NCI-H2107 treated with DMSO at 0.1 percent for 48 hours (cell line): ENCODE results near the gene RPEL1.
"Not testable (repeated sequence)": the region's sequence is repeated elsewhere in the genome, so short reads cannot be mapped to it uniquely, and the experiment has no call there.

Experiments used
- DNase-seq: peaks from one replicate; lab custom pipeline; 2025; ENCODE audit not compliant: unreplicated experiment; lab: John Stamatoyannopoulos, UW

RPEL1 gene

DNA sequence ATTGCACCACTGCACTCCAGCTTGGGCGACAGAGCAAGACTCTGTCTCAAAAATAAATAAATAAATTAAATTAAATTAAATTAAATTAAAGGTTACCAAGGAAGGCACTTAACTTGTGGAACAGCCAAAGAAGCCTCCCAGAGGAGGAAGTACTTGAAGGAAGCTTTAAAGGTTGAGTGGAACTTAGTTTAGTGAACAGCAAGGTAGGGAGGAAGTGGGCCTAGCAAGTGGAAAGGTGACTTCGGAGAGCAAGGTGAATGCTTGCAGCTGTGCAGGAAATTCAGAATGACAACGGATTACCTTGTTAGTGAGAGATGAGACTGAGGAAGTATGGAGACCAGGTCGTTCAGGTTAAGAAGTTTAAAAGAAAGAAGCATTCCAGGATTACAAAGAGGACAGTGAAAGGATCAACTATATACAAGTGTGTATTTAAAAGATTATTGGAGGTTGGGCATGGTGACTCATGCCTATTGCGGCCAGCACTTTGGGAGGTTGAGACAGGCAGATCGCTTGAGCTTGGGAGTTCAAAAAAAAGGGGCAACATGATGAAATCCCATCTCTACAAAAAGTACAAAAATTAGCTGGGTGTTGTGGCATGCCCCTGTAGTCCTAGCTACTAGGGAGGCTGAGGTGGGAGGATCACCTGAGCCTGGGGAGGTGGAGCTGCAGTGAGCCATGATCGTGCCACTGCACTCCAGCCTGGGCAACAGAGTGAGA, 12.8 kb upstream of the RPEL1 start:
- no peak for DNase-seq

GRCh38 chr10:103235775-103236174, 9.9 kb upstream of the RPEL1 start:
- no peak for DNase-seq

DNA sequence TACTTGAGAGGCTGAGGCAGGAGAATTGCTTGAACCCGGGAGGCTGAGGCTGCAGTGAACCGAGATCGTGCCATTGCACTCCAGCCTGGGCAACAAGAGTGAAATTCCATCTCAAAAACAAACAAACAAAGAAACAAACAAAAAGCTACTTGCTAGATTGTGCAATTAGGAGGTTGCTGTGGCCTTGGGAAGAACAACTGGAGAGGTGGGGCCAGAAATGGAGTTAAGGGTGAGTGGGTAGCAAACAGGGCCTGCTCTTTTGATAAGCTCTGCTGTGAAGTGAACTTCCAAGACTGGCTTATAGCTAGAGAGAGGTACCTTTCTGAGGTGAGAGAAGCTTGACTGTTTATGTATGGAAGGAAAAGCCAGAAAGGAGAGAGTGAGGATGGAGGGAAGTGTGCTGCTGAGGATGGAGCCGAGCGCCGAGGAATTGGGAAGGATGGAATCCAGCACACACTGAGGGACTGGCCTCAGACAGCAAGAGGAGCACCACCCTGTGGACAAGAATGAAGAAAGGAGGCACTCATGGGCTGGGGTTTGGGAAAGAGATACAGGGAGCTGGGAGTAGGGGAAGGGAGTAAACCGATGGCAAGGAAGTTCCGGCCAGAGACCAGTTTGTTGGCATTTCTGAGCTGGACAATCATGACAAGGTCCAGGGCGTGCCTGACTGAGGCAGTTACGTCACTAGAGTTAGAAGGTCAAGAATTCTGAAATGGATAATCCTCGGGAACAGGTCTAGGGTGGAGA, 7.0 kb upstream of the RPEL1 start:
- DNase-seq, result no peak

DNA sequence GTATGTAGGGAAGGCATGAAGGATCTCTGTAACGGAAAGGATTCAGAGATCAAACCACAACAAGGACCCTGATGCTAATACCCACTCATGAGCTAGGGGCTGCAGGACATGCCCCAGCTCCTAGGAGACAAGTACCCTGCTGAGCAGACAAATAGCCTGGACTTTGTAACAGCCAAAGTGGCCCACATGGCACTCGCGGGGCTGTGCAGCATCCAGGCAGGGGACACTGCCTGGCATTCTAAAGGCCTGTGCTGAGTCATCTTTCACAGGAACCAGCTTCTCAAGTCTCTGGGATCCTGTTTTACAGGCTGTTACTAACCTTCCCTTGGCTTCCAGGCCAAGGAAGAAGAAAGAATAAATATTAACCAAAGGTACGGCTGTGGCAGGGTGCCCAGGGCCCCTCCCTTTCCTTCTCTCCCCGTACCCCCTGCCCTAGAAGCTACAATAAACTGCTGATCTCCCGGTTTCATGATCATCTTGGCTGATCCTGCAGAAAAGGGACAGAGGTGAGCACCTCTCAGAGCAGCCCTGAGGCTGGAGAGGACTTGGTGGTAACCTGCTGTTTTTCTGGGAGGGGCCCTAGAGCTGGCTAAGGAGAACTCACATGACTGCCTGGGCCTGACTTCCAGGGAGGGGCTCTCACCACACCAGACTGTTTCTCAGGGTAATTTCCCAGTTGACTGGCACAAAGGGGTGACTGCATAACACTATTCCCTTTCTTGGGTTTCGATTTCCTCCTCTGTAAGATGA, 4.2 kb upstream of the RPEL1 start:
- DNase-seq, result no peak

DNA sequence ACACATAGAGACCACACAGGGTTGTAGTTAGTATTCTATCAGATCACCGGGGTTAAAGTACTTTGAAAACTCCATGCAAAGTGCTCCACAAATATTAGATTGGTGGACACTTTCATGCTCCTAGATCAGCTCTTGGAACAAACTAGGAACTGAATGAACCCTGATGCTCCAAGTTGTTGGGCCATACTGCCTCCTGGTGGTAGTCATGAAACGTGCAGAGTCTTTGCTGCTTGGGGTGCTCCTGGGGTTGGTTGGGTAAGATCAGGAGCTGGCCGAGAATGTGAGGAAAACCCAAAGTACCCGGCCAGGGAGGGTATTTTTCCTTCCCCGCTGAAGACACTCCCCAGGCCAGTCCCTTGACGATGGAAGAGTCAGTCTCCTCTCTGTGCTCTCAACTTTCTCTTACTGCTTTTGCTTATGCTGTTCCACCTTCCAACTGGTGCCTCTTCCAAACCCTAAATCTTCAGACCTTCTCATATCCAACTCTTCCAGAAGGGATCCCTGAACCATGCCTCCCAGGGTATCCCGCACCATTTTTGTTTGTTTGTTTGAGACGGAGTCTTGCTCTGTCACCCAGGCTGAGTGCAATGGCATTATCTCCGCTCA, 918 bp upstream of the RPEL1 start:
- peak; percentile 12 for DNase-seq

- DNase-seq, result no peak
Observed at GRCh38 chr10:103246324-103246723, 637 bp downstream of the RPEL1 start.

GRCh38 chr10:103254113-103254512, 8.4 kb downstream of the RPEL1 start:
- no peak for DNase-seq

GRCh38 chr10:103254538-103255325, 9.0 kb downstream of the RPEL1 start:
- no peak for DNase-seq

GRCh38 chr10:103256613-103257012, 10.9 kb downstream of the RPEL1 start:
- DNase-seq, result no peak

GRCh38 chr10:103257812-103258211, 12.1 kb downstream of the RPEL1 start:
- no peak for DNase-seq

GRCh38 chr10:103258928-103259327, 13.2 kb downstream of the RPEL1 start:
- DNase-seq, result not testable (repeated sequence)

- no peak for DNase-seq
Observed at GRCh38 chr10:103259989-103260388, 14.3 kb downstream of the RPEL1 start.

DNA sequence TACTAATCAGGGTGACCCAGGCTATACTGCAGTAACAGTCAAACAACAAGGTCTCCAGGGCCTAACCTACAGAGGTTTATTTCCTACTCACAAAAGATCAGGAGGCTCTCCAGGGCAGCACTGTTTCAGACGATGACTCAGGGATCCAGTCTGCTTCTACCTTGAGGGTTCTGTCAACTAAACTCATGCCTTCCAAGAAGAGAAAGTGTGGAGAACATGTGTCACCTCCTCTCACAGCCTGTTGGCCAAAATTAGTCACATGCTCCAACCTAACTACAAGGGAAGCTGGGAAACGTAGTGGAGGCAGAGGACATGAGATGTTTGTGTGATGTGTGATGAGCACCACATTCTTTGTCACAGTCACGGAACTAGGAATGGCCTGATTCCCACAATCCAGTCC, 16.5 kb downstream of the RPEL1 start:
- no peak for DNase-seq

DNA sequence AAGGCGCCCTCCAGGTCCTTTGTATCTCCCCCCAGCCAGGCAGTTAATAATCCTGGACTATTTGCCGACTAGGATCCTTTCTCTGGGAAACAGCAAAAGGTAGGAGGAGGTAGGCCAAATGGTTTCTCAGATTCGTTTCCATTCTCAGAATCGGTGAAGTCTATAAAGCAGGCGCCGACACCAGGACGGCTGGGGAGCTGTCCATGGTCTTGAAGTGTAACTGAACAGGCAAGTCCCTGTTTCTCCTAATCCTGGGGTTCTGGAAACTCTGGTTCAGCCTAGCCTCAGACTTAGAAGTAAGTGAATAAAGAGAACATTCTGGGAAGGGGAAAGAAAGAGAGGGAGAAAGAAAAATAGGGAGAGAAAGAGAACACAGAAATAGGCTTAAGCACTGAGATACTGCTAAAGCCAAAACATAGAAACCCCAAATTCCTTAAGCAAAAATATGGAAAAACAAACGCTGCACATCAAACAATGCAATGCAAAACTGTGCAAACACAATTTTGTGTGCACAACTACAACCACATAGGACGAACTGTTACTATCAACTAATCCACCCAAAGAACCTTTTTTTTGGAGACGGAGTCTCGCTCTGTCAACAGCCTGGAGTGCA, 20.1 kb downstream of the RPEL1 start:
- DNase-seq, result no peak

GRCh38 chr10:103273041-103273441, 27.4 kb downstream of the RPEL1 start:
- no peak for DNase-seq

DNA sequence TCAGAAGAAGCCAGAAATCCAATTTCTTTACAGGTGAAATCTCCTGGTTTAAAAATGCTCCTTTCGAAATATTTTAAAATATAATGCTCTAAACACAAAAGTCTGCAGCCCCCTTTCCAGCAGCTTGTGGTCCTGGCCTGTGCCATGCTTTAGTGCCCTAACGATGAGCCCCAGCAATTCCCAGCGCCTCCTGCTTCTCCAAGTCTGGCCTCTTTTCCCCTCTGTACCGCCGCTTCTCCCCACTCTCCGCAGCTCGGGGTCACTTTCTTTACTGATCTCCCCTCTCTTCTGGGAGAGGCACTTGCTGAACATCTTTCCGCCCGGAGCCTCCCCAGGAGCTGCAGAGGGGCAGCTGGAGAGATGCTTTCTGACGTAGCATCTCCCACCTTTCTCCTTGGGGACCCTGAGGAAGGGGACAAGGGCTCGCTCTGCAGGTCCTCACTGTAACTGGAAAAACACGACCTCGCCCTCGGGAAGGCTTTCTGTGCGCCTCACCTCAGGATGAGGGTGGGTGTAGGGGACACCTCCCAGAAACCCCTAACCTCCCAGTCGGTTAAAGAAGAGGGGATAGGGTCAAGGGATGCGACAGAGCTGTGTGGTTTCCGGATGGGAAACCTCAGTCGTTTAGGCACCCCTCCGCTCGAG, 30.7 kb downstream of the RPEL1 start:
- DNase-seq, result no peak

GRCh38 chr10:103276896-103277712, 31.4 kb downstream of the RPEL1 start, which contains the start of gene INA:
TSS of gene INA (plus strand) at chr10:103277138. CDS start at chr10:103277212, 74 bp downstream.
- DNase-seq, result no peak

DNA sequence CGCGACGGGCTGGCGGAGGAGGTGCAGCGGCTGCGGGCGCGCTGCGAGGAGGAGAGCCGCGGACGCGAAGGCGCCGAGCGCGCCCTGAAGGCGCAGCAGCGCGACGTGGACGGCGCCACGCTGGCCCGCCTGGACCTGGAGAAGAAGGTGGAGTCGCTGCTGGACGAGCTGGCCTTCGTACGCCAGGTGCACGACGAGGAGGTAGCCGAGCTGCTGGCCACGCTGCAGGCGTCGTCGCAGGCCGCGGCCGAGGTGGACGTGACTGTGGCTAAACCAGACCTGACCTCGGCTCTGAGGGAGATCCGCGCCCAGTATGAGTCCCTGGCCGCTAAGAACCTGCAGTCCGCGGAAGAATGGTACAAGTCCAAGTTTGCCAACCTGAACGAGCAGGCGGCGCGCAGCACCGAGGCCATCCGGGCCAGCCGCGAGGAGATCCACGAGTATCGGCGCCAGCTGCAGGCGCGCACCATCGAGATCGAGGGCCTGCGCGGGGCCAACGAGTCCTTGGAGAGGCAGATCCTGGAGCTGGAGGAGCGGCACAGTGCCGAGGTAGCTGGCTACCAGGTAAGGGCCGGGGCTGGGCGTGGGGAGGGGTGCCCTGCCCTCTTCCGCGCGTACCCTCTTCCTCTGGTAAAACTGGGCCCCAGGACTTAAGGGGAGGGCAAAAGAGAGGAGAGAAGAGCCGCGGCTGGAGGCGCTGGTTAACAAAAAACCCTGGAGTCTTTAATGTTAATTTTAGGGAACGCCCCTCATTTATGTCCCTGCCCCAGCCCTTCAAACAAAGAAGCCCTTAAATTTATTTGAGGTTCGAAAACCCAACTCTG, 32.2 kb downstream of the RPEL1 start:
- DNase-seq, result no peak
